GM12878 (cell line): Measurements from ENCODE around the gene TNFSF11. TPM values are rescaled to one million over a fixed set of nuclear protein-coding genes. Genes with fewer than 3 reads are reported as not detected.

Source experiments
- polyA plus RNA-seq, 11 experiments: library from polyadenylated mRNA; depleted of rRNA in 4 of 11; unstranded in 6 of 11; stranded (reverse) in 5 of 11; fragments of >200 nt; fragmentation: Nextera tagmentation in 4 of 11; fragmentation: Illumina TruSeq in 1 of 11; extraction: Ambion mirVana in 4 of 11; extraction: Trizol in 1 of 11; gene quantifications; 1 replicate in 1 of 11; 2 replicates in 10 of 11; pipeline versions ENCODE4 v1.2.1 to v1.2.3, GENCODE V29; 2011 to 2016; ENCODE audit warnings: inconsistent platforms in 2 of 11, missing spikeins in 2 of 11, low read depth in 1 of 11
- total RNA-seq, 4 experiments: library from RNA; depleted of rRNA in 3 of 4; stranded (reverse); fragments of >200 nt in 3 of 4; fragmentation: Illumina TruSeq in 1 of 4; extraction: Trizol in 1 of 4; gene quantifications; 2 replicates each; pipeline versions ENCODE4 v1.2.1 to v1.2.3, GENCODE V29; 2013 to 2021
- TF ChIP-seq, protein P1 (sequence below): fragments of 450-650 bp; formaldehyde crosslinking; IDR thresholded peaks from 2 replicates; pipeline ENCODE4 v1.4.0; 2022; ENCODE audit warnings: mild to moderate bottlenecking, moderate library complexity

The TNFSF11 gene
- total and polyA plus RNA-seq, 10 of the 15 experiments (the other 5 are each of a cell fraction or from before 2014, with no cell fraction given): 0.86 to 14.8 (median 10.0) TPM

DNA sequence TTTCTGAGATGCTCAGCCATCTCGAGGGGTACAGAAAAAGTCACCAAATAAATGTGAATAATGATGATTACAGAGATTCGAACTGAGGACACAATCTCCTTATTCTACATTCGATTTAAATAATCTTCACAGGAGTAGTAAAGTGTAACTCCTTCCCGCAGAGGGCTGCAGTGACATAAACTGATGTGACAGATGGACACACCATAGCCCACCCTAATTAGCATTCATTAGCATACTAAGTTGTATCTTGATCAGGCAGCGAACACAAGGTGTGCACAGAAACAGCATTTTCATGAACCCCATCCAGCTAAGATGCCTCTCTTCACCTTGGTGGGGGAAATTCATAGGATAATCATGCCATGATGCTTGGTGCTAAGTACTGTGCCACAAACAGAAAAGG, 83.0 kb downstream of the TNFSF11 start (continued):
- TF ChIP-seq, protein P1, sequence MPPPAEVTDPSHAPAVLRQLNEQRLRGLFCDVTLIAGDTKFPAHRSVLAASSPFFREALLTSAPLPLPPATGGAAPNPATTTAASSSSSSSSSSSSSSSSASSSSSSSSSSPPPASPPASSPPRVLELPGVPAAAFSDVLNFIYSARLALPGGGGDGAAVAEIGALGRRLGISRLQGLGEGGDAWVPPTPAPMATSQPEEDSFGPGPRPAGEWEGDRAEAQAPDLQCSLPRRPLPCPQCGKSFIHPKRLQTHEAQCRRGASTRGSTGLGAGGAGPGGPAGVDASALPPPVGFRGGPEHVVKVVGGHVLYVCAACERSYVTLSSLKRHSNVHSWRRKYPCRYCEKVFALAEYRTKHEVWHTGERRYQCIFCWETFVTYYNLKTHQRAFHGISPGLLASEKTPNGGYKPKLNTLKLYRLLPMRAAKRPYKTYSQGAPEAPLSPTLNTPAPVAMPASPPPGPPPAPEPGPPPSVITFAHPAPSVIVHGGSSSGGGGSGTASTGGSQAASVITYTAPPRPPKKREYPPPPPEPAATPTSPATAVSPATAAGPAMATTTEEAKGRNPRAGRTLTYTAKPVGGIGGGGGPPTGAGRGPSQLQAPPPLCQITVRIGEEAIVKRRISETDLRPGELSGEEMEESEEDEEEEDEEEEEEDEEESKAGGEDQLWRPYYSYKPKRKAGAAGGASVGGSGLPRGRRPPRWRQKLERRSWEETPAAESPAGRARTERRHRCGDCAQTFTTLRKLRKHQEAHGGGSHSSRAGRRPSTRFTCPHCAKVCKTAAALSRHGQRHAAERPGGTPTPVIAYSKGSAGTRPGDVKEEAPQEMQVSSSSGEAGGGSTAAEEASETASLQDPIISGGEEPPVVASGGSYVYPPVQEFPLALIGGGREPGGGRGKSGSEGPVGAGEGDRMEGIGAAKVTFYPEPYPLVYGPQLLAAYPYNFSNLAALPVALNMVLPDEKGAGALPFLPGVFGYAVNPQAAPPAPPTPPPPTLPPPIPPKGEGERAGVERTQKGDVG (CRISPR knock-in tag): no peak
- TF ChIP-seq, all 136 proteins: peak for 0

Other genes starting within 250 kb of the TNFSF11 start
- not detected in 2 replicates for gene FAM216B, start 207.4 kb downstream of the TNFSF11 start, total RNA-seq (2014; rRNA removed)
- gene FAM216B, start 207.4 kb downstream of the TNFSF11 start, total RNA-seq (2014; rRNA removed; fragmentation: Illumina TruSeq; extraction: Trizol): not detected in 2 replicates
- gene FAM216B, start 207.4 kb downstream of the TNFSF11 start, total RNA-seq (2021): not detected in 2 replicates
- gene FAM216B, start 207.4 kb downstream of the TNFSF11 start, polyA plus RNA-seq (2011; rRNA removed): not detected in 2 replicates
- gene FAM216B, start 207.4 kb downstream of the TNFSF11 start, polyA plus RNA-seq (2014; fragmentation: Illumina TruSeq; extraction: Trizol): not detected in 2 replicates
- gene FAM216B, start 207.4 kb downstream of the TNFSF11 start, polyA plus RNA-seq (2014; fragmentation: Nextera tagmentation; extraction: Ambion mirVana): not detected
- not detected in 2 replicates for gene FAM216B, start 207.4 kb downstream of the TNFSF11 start, polyA plus RNA-seq (2014; rRNA removed)
- gene FAM216B, start 207.4 kb downstream of the TNFSF11 start, polyA plus RNA-seq (2016; fragmentation: Nextera tagmentation; extraction: Ambion mirVana): not detected